PC-9 (cell line): Measurements from ENCODE around the gene CCDC78. TPM values are rescaled to one million over a fixed set of nuclear protein-coding genes. Genes with fewer than 3 reads are reported as not detected.

Source experiments
- BruUV-seq: library from RNA; stranded (reverse); fragments of 400-500 nt; replicated peaks from 2 replicates; lab custom pipeline; 2021; lab: Mats Ljungman, UMichigan
- CTCF ChIA-PET: fragments of 300-600 bp; sonication (Branson Sonifier 250); formaldehyde crosslinking; loops from one replicate; lab custom pipeline; 2022; ENCODE audit warnings: antibody characterized with exemption; lab: Charles Lee
- POLR2A ChIA-PET: fragments of 300-600 bp; sonication (Branson Sonifier 250); formaldehyde crosslinking; loops from one replicate; lab custom pipeline; 2022; ENCODE audit warnings: antibody characterized with exemption; ENCODE audit not compliant: unreplicated experiment; lab: Charles Lee
- DNase-seq, 2 experiments: peaks; one replicate each; pipeline versions ENCODE4 v3.0.0 to v3.0.0-alpha.2; 2015 to 2022; ENCODE audit warnings: mixed read lengths in 1 of 2
- H2AFZ ChIP-seq: fragments of 200-600 bp; sonication (generic); 2 replicates; pipeline ENCODE4 v1.8.1; 2017; ENCODE audit warnings: antibody characterized with exemption
- H3F3A ChIP-seq: fragments of 200-600 bp; sonication (generic); 2 replicates; pipeline ENCODE4 v1.8.1; 2017; ENCODE audit warnings: antibody characterized with exemption, mild to moderate bottlenecking, low read depth; ENCODE audit not compliant: insufficient read depth
- H3K27ac ChIP-seq: fragments of 200-600 bp; sonication (generic); 2 replicates; pipeline ENCODE4 v1.6.1; 2016; ENCODE audit warnings: mixed run types
- H3K27me3 ChIP-seq: fragments of 200-600 bp; sonication (generic); 2 replicates; pipeline ENCODE4 v1.6.1; 2016; ENCODE audit warnings: low read depth, mixed run types; ENCODE audit not compliant: insufficient read depth
- H3K36me3 ChIP-seq: fragments of 200-600 bp; sonication (generic); 2 replicates; pipeline ENCODE4 v1.6.1; 2016; ENCODE audit warnings: low read depth, mixed run types
- H3K4me1 ChIP-seq: fragments of 200-600 bp; sonication (generic); replicated peaks from 2 replicates; pipeline ENCODE4 v1.6.1; 2016; ENCODE audit warnings: mixed run types; ENCODE audit not compliant: insufficient read depth
- H3K4me2 ChIP-seq: fragments of 200-600 bp; sonication (generic); 2 replicates; pipeline ENCODE4 v1.6.1; 2017; ENCODE audit warnings: mixed run types
- H3K4me3 ChIP-seq: fragments of 200-600 bp; sonication (generic); 2 replicates; pipeline ENCODE4 v1.6.1; 2016; ENCODE audit warnings: mixed run types
- H3K79me2 ChIP-seq: fragments of 200-600 bp; sonication (generic); 2 replicates; pipeline ENCODE4 v1.6.1; 2017; ENCODE audit warnings: low read depth, mixed run types
- H3K9me2 ChIP-seq: fragments of 200-600 bp; sonication (generic); 2 replicates; pipeline ENCODE4 v1.8.1; 2017; ENCODE audit warnings: mild to moderate bottlenecking; ENCODE audit not compliant: insufficient read depth
- H3K9me3 ChIP-seq: fragments of 200-600 bp; sonication (generic); 2 replicates; pipeline ENCODE4 v1.8.1; 2016; ENCODE audit warnings: low read depth; ENCODE audit not compliant: insufficient read depth
- H4K20me1 ChIP-seq: fragments of 200-600 bp; sonication (generic); 2 replicates; pipeline ENCODE4 v1.8.1; 2017; ENCODE audit not compliant: insufficient read depth
- EZH2 ChIP-seq: fragments of 200-600 bp; sonication (generic); IDR thresholded peaks from 2 replicates; pipeline ENCODE4 v1.8.0; 2017; ENCODE audit warnings: antibody characterized with exemption, low read depth
- intact Hi-C: fragments of 100-400 bp; cut with micrococcal nuclease; formaldehyde crosslinking; loops from one replicate; pipeline ENCODE4 v1.10.0; 2022; ENCODE audit not compliant: unreplicated experiment
- total RNA-seq: library from RNA; stranded (reverse); gene quantifications from 2 replicates; pipeline ENCODE4 v1.2.3, GENCODE V29; 2021
- TF ChIP-seq, protein P1 (sequence below): fragments of 200-600 bp; sonication (generic); conservative IDR thresholded peaks from 2 replicates; pipeline ENCODE4 v1.6.1; 2017; ENCODE audit warnings: mixed run types, antibody characterized with exemption, mild to moderate bottlenecking, moderate library complexity

CCDC78 gene
- total RNA-seq, 1 experiment from 2014 or later, result 4.2 TPM

DNA sequence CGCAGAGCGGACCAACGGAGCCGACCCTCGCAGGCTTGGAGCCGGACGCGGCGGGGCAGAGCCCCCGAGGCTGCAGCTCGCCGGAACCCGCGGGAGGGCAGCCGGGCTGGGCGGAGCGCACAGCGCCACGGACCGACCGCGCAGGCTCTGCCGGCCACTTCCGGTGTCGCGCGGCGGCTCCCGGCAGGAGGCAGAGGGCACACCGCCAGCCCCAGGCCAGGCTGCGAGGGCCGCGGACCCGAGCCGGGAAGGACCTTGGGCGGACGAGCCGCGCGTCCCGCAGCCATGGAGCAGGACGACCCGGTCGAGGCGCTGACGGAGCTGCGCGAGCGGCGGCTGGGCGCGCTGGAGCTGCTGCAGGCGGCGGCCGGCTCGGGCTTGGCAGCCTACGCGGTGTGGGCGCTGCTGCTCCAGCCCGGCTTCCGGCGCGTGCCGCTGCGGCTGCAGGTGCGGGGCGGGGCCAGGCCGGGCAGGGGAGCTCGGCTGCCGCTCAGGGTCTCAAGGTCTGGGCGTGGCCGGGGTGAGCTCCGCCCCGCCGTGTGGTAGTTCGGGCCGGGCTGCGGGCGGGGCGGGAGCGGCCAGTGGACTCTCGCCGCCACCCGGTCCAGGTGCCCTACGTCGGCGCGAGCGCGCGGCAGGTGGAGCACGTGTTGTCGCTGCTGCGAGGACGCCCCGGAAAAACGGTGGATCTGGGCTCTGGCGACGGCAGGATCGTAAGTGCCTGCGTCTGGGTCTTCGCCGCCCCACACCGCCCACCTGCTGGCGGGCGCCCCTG, 5.1 kb downstream of the CCDC78 start, which contains the start of gene ANTKMT:
Gene ANTKMT (plus strand): TSS at position 157 of the 775 bp plus-strand sequence. CDS start 129 bp downstream, at position 286.
- Histone ChIP-seq H3K9me2 (no peaks in the 10 kb centered on the region), H3F3A (peaks cover 40% of the 10 kb centered on the region), H3K79me2 (peaks cover 8% of the 10 kb centered on the region), H4K20me1 (peaks cover 13% of the 10 kb centered on the region; the same call in 1 of the 2 replicates), H3K27ac (peak within 1 kb of the TSS; percentile 55), H3K36me3 (no peaks in the 10 kb centered on the region), H3K9me3 (no peaks in the 10 kb centered on the region), H3K27me3 (no peaks in the 10 kb centered on the region), H2AFZ (peak within 1 kb of the TSS; percentile 75), H3K4me1 (peaks cover 31% of the 10 kb centered on the region), H3K4me2 (peak within 1 kb of the TSS; percentile 94), H3K4me3 (peak within 1 kb of the TSS; percentile 98)
- TF ChIP-seq EZH2, result no peak
- TF ChIP-seq, protein P1, sequence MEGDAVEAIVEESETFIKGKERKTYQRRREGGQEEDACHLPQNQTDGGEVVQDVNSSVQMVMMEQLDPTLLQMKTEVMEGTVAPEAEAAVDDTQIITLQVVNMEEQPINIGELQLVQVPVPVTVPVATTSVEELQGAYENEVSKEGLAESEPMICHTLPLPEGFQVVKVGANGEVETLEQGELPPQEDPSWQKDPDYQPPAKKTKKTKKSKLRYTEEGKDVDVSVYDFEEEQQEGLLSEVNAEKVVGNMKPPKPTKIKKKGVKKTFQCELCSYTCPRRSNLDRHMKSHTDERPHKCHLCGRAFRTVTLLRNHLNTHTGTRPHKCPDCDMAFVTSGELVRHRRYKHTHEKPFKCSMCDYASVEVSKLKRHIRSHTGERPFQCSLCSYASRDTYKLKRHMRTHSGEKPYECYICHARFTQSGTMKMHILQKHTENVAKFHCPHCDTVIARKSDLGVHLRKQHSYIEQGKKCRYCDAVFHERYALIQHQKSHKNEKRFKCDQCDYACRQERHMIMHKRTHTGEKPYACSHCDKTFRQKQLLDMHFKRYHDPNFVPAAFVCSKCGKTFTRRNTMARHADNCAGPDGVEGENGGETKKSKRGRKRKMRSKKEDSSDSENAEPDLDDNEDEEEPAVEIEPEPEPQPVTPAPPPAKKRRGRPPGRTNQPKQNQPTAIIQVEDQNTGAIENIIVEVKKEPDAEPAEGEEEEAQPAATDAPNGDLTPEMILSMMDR, result no peak; the same call in 1 of the 2 replicates
- intact Hi-C loops, result loop anchor here (2.0 kb wide), 1 partner anchor 64 kb away; no protein-coding TSS in a partner anchor
- DNase-seq, result peak; percentile 73 to 95
- ChIA-PET POLR2A (interaction anchor here (0.6 to 1.0 kb wide), 5 partner anchors 39 to 67 kb away, joined by 3 to 9 read pairs (median 4); partner anchors contain the start of genes CHTF18, MSLN and RPUSD1), CTCF (interaction anchor here (0.5 to 0.6 kb wide), 3 partner anchors 49 to 332 kb away, joined by 3 to 7 read pairs (median 7); no protein-coding TSS in a partner anchor)
- BruUV-seq, result no TSS peak

DNA sequence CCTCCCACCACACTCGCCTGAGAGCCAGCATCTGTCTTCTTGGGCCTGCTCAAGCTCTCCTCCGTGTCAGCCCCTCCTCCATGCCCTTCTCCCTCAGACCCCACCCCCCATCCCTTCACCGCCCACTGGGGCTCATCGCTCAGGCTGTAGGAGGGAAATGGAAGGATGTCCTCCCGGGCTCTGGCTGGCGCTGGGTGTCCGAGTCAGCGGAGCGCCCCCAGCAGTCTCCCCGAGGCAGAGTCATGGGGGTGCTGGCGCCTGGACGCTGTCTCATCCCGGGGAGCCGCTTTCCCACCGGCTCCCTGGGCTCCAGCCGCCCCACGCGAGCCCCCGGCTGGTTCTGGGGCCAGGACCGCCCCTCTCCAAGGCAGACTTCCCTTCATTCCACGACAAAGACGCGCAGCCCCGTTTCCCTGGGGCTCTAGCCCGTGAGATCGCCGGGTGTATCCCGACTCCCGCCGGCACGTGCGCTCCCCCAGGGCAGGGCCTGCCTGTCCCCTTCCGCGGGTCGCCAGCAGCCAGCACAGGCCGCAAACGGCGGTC, 5.7 kb downstream of the CCDC78 start:
- intact Hi-C loops, result loop anchor here (2.0 kb wide), 1 partner anchor 64 kb away; no protein-coding TSS in a partner anchor
- ChIA-PET POLR2A (interaction anchor here (0.5 to 1.0 kb wide), 5 partner anchors 8 to 154 kb away, joined by 4 to 9 read pairs (median 5); partner anchors contain the start of genes CIAO3 and METTL26), CTCF (interaction anchor here (0.5 to 0.6 kb wide), 3 partner anchors 40 to 350 kb away, joined by 3 to 11 read pairs (median 4); partner anchors contain the start of genes MRPL28 and STUB1)
- peak in 1 of 2 experiments; percentile 55 for DNase-seq
- BruUV-seq, result TSS peak; percentile 36
- peaks cover 36% of the 10 kb centered on the region for H3F3A ChIP-seq
- peak overlapping the region; percentile 94 for H3K4me2 ChIP-seq
- no peaks in the 10 kb centered on the region for H3K9me3 ChIP-seq
- H3K36me3 ChIP-seq, result no peaks in the 10 kb centered on the region
- H3K4me1 ChIP-seq, result peaks cover 35% of the 10 kb centered on the region
- no peaks in the 10 kb centered on the region for H3K9me2 ChIP-seq
- no peaks in the 10 kb centered on the region for H3K27me3 ChIP-seq
- TF ChIP-seq, protein P1, result peak; percentile 20; the same call in 1 of the 2 replicates
- TF ChIP-seq EZH2, result no peak
- peaks cover 12% of the 10 kb centered on the region; the same call in 1 of the 2 replicates for H4K20me1 ChIP-seq
- H3K79me2 ChIP-seq, result peaks cover 8% of the 10 kb centered on the region
- H3K4me3 ChIP-seq, result peak overlapping the region; percentile 98
- peak overlapping the region; percentile 55 for H3K27ac ChIP-seq
- peak overlapping the region; percentile 75 for H2AFZ ChIP-seq
